Calu3 (cell line): ENCODE measurements around the gene KISS1. TPM values are rescaled to one million over a fixed set of nuclear protein-coding genes. Genes with fewer than 3 reads are reported as not detected.

Source experiments
- BruUV-seq: library from RNA; stranded (reverse); fragments of 400-500 nt; replicated peaks from 2 replicates; lab custom pipeline; 2021; lab: Mats Ljungman, UMichigan
- CTCF ChIA-PET: fragments of 300-600 bp; sonication (Branson Sonifier 250); formaldehyde crosslinking; loops from one replicate; lab custom pipeline; 2022; ENCODE audit warnings: antibody characterized with exemption; lab: Charles Lee
- DNase-seq: peaks from one replicate; pipeline ENCODE4 v3.0.0; 2022
- H3K27ac Mint-ChIP-seq: one replicate; pipeline ENCODE4 v1.8.0; 2022; ENCODE audit warnings: mixed read lengths; ENCODE audit not compliant: unreplicated experiment
- H3K27me3 Mint-ChIP-seq: one replicate; pipeline ENCODE4 v1.8.0; 2022; ENCODE audit warnings: mixed read lengths; ENCODE audit not compliant: unreplicated experiment
- H3K36me3 Mint-ChIP-seq: one replicate; pipeline ENCODE4 v1.8.0; 2022; ENCODE audit warnings: mild to moderate bottlenecking, moderate library complexity, mixed read lengths; ENCODE audit not compliant: insufficient read depth, unreplicated experiment
- H3K4me1 Mint-ChIP-seq: one replicate; pipeline ENCODE4 v1.8.0; 2022; ENCODE audit warnings: mild to moderate bottlenecking, low read depth, mixed read lengths; ENCODE audit not compliant: unreplicated experiment
- H3K4me3 Mint-ChIP-seq: one replicate; pipeline ENCODE4 v1.8.0; 2022; ENCODE audit warnings: mild to moderate bottlenecking, low read depth, moderate library complexity, mixed read lengths; ENCODE audit not compliant: unreplicated experiment
- H3K9me3 Mint-ChIP-seq: one replicate; pipeline ENCODE4 v1.8.0; 2022; ENCODE audit warnings: low read depth, mixed read lengths; ENCODE audit not compliant: unreplicated experiment
- intact Hi-C: fragments of 100-400 bp; cut with micrococcal nuclease; formaldehyde crosslinking; loops from one replicate; pipeline ENCODE4 v1.10.0; 2022; ENCODE audit not compliant: unreplicated experiment
- total RNA-seq: library from RNA; stranded (reverse); gene quantifications from 2 replicates; pipeline ENCODE4 v1.2.3, GENCODE V29; 2022
- TF ChIP-seq, protein P1 (sequence below): fragments of 200-600 bp; IDR thresholded peaks from one replicate; pipeline ENCODE4 v1.8.0; 2022; ENCODE audit warnings: antibody characterized with exemption; ENCODE audit not compliant: unreplicated experiment

The KISS1 gene
- total RNA-seq, 1 experiment from 2014 or later: not detected

DNA sequence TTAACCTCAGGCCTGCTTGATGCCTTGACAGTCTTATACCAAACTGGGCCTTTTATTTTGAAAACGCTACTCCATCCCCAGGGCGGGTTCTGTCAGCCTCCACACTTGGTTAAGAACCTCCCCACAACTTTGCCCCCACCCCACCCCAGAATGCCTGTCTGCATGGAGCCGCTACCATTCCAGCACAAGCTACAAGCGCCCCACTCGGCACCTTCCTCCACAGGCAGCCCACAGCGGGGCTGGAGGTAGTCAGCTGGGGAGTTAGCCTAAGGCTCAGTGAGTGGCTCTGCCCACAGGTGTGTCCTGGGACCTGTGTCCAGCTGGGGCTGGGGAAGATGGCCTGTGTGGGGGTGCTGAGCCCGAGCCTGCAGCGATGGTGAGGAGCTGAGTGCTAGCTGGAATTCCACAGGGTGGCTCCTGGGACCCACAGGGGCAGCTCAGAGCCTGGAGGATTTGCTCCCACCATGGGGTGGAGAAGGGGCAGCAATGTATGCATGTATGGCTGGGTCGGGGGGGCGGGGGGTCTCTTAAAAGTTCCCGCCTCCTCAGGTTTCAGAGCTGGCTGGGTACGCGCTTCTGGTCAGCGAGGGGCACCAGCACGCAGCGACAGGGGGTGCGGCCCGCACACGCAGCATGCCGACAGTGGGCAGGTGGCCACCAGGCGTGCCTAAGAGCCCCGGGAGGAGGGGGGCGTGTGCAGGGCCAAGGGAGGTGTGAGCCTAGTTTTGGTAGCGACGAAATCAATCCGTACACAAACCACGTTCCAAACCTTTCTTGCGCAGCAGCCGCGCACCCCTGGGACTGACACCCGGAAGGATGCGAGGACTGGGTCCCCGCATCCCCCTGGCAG, 45.4 kb downstream of the KISS1 start:
- no peak overlapping the region for H3K27ac Mint-ChIP-seq
- H3K36me3 Mint-ChIP-seq: peaks cover 17% of the 10 kb centered on the region
- no peaks in the 10 kb centered on the region for H3K4me1 Mint-ChIP-seq
- no peaks in the 10 kb centered on the region for H3K9me3 Mint-ChIP-seq
- TF ChIP-seq, protein P1, sequence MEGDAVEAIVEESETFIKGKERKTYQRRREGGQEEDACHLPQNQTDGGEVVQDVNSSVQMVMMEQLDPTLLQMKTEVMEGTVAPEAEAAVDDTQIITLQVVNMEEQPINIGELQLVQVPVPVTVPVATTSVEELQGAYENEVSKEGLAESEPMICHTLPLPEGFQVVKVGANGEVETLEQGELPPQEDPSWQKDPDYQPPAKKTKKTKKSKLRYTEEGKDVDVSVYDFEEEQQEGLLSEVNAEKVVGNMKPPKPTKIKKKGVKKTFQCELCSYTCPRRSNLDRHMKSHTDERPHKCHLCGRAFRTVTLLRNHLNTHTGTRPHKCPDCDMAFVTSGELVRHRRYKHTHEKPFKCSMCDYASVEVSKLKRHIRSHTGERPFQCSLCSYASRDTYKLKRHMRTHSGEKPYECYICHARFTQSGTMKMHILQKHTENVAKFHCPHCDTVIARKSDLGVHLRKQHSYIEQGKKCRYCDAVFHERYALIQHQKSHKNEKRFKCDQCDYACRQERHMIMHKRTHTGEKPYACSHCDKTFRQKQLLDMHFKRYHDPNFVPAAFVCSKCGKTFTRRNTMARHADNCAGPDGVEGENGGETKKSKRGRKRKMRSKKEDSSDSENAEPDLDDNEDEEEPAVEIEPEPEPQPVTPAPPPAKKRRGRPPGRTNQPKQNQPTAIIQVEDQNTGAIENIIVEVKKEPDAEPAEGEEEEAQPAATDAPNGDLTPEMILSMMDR: no peak
- CTCF ChIA-PET: interaction anchor here (0.6 to 1.9 kb wide), 4 partner anchors 21 to 290 kb away, joined by 3 to 6 read pairs (median 4); no protein-coding TSS in a partner anchor
- BruUV-seq: no TSS peak
- H3K4me3 Mint-ChIP-seq: peak overlapping the region; percentile 68
- no peak for DNase-seq
- peaks cover 46% of the 10 kb centered on the region for H3K27me3 Mint-ChIP-seq
- intact Hi-C loops: no loop called here

DNA sequence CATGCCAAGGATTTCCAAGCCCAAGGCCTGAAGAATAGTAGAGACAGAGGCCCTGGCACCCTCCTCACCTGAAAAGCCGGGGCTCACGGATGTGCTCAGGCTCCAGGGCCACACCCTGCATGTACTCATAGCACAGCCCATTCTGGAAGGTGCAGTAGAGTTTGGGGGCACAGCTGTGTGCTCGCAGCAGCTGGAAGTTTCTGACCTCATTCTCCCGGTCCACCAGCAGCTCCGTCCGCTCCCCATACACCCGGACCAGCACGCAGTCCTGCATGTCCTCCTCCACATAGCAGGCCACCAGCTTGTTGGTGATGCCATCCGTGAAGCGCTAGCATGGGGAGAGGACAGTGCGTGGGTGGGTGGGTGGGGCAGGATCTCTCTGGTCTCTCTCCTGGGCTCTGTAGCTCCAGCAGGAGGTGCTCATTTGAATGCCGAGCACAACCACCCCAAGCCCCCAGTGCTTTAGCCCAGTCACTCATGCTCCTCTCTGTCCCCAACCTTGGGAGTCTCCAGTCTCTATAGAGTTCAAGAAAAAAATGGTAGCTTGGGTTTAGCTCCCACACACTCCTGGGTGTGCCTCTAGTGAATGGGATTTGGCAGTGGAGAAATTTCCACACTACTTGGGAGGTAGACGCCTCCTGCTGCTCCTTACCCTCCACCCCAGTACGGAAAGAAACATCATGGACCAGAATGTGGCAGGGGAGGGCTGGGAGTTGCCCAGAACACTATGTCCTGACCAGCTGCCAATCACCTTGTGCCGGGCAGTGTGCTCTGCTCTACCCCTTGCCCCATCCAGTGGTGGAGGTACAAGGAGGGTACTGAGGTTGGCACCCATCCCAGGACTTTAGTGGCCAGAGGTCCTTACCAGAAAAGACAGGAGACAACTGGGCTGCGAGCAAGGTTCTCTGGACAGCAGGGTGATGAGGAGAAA, 46.4 kb downstream of the KISS1 start:
- intact Hi-C loops: no loop called here
- CTCF ChIA-PET: interaction anchor here (1.1 kb wide), 2 partner anchors 18 to 20 kb away, joined by 3 to 4 read pairs; no protein-coding TSS in a partner anchor
- H3K36me3 Mint-ChIP-seq: peaks cover 17% of the 10 kb centered on the region
- no peaks in the 10 kb centered on the region for H3K4me1 Mint-ChIP-seq
- no peak overlapping the region for H3K27ac Mint-ChIP-seq
- H3K4me3 Mint-ChIP-seq: peak overlapping the region; percentile 68
- H3K27me3 Mint-ChIP-seq: peaks cover 46% of the 10 kb centered on the region
- no peaks in the 10 kb centered on the region for H3K9me3 Mint-ChIP-seq
- no TSS peak for BruUV-seq
- no peak for DNase-seq
- TF ChIP-seq, protein P1: no peak

DNA sequence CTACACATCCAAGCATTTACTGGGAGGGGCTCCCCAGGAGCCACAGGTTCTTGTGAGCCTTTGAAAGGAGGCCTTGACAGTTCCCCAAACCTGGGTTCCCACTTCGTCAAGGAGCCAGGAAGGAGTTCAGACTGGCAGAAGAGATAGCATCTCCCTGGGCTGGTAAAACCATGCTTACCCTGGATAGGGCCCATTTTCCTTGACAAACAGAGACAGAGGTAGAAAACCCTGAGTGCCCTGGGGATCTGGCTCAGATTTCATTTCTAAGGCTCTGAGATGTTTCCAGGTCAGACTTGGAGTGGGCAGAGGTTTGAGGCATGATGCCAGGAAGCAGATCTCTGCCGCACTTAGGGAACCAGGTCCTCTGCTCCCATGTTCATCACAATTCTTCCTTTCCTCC, 47.2 kb downstream of the KISS1 start:
- no peak for DNase-seq
- H3K4me3 Mint-ChIP-seq: no peak overlapping the region
- peaks cover 17% of the 10 kb centered on the region for H3K36me3 Mint-ChIP-seq
- BruUV-seq: no TSS peak
- H3K27me3 Mint-ChIP-seq: peaks cover 46% of the 10 kb centered on the region
- intact Hi-C loops: no loop called here
- H3K9me3 Mint-ChIP-seq: no peaks in the 10 kb centered on the region
- no peak overlapping the region for H3K27ac Mint-ChIP-seq
- no peaks in the 10 kb centered on the region for H3K4me1 Mint-ChIP-seq
- TF ChIP-seq, protein P1: no peak
- CTCF ChIA-PET: no interaction called here
